Measurements from ENCODE around the gene TMEM163.

GRCh38 chr2:134453476-134453875 is 265.3 kb downstream of the TMEM163 start:
- TF ChIP-seq CTCF (IDR thresholded peaks at IDR 0.05) (no peak), EP300 (IDR thresholded peaks at IDR 0.05) (no peak)
